Left lobe of liver (tissue), 2 donors: ENCODE data around the gene STIMATE. TPM values are rescaled to one million over a fixed set of nuclear protein-coding genes. Genes with fewer than 3 reads are reported as not detected.

Experiments
- ATAC-seq: fragments of 200-7000 bp; cut with Tn5 transposase; one replicate; pipeline ENCODE4 v1.9.1; 2020; ENCODE audit warnings: mild to moderate bottlenecking, moderate library complexity
- DNase-seq: peaks from one replicate; pipeline ENCODE4 v3.0.0-alpha.2; 2020; ENCODE audit warnings: low spot score
- total RNA-seq: library from RNA; stranded (reverse); gene quantifications from one replicate; pipeline ENCODE4 v1.2.1, GENCODE V29; 2021
- donor health status: DM: no; HTN: no; CAD: no; lungs with moderate emphysema.
- donor health status: DM: no; HTN: yes; CAD: no.

The STIMATE gene
- total RNA-seq, result 36.4 TPM

DNA sequence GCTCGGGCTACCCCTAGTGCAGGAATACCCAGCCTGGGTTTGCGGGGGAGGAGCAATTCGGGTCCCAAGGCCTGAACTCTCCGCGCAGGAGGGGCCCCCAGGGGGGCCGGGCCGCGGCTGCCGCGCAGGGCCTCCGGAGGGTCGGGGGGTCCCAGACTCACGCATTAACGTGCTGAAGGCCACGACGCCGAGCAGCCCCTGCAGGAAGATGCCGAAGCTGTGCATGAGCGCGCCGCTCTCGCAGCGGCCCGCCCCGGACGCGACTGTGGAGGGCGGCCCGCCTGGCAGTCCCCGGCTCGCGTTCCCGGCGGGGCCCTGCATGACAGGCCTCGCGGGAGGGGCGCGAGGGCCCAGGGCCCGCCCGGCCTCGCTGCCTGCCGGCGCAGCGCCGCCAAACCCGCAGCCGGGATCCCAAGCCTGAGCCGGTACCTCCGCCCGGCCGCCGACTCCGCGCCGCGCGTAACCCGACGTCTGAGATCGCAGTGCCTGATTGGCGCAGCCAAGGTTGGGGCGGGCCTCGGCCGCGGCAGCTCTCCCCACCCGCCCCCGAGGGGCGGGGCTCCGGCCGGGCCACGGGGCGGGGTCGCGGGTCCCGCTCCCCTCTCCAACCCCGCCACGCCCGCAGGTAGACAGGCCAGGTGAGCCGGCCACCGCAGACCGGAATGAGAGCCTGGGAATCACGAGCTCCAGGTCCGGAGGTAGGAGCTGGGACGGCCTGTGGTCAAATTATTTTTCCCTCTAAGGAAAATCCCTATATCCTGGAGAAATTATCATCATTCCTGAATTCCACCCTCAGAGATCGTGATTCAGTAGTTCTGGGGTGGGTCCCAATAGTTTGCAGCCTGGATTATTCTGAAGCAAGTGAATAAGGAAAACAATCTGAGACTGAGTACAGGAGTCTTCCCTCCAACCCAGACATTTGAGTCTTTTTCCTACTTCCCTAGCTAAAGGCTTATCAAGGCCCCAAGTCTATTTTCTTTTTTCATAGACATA, at the start of gene STIMATE:
STIMATE (minus strand) TSS at position 419 of the 993 bp plus-strand sequence; CDS start at position 321, 98 bp downstream.
- ATAC-seq (peak; percentile 92), DNase-seq (peak; percentile 92)

- DNase-seq (no peak), ATAC-seq (no peak)
Measured at GRCh38 chr3:52939600-52939999, 42.3 kb upstream of the STIMATE start.

DNA sequence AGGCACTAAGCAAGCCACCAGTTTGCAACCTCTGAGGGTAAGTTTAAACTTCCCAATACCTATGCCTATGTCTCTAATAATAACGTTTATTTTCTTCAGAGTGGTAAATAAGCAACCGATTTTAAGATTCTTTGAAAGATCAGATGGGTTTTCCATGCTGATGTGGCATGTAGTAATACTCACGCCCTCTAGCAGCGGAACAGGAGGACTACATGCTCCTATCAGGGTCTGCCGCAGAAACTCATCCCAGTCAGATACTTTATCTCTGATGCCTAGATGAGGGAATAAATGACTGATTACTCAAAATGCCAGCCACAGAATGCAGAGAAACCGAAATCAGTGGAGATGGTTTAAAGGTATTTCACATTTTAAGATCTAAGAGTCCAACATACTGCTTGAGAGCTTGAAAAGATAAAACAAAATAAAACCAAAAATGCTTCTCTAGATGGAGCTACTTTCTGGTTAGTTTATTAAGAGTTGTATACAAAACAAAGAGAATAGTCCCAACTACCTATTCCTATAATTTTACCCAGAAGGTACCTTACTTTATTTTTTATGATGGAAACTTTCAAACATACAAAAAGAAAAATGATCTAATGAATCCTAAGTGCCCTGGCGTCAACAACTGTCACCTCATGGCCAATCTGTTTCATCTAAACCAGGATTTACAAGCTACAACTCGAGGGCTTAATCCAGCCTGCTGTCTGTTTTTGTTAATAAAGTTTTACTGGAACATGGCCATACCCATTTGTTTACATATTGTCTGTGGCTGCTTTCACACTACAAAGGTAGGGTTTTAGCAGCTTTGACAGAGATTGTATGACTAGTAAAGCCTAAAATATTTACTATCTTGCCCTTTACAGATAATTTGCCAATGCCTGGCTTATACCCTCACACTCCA, 37.5 kb upstream of the STIMATE start:
- DNase-seq (no peak), ATAC-seq (peak; percentile 99)

- ATAC-seq (no peak), DNase-seq (no peak)
Measured at GRCh38 chr3:52931889-52932288, 34.5 kb upstream of the STIMATE start.

DNA sequence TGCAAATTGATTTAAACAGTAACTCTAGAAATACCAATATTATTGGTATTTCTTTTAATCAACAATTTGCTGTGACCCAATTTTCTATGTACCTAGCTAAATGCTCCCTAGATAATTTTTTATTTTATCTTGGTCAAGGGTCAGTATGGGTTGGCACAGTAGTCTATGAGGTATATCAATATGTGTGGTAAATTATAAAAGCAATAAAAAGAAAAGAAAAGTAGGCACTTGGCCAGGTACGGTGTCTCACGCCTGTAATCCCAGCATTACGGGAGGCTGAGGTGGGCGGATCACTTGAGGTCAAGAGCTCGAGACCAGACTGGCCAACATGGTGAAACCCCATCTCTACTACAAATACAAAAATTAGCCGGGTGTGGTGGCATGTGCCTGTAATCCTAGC, 34.0 kb upstream of the STIMATE start:
- DNase-seq (no peak), ATAC-seq (no peak)

DNA sequence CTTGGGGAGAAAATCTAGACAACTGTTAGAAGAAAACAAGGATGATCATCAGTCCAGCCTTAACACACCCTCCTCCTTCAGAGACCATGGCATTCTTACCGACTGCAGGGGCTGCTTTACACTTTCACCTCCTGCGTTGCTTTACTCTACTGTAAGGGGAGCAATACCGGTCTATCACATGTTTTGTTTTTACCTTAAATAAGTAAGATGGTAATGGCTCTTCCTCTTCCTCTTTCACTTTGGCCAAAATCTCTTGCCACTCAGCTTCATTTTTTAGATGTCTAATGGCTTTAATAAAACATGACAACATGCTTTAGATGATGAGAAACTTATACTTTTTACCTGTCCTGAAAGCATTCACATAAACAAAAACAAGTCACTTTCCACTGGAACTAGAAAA, 33.4 kb upstream of the STIMATE start:
- no peak for DNase-seq
- ATAC-seq, result no peak

DNA sequence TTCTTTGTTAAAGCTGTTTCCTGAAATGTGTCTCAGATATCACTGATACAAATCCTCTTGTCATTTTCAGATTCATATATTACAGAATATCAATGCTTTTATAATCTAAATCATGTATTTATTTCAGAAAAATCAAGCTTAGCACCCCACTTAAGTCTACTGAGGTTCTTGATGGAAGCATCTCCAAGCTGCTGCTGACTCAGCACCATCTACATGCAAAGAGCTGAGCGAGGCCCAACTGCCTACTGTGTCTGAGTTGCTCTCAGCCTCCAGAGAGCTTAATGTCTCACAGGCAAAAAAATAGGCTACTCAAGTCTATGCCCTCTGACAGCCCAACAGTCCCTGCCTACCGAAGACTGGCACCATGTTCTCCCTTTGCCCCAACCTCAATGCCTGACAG, 29.2 kb upstream of the STIMATE start:
- no peak for ATAC-seq
- no peak for DNase-seq

DNA sequence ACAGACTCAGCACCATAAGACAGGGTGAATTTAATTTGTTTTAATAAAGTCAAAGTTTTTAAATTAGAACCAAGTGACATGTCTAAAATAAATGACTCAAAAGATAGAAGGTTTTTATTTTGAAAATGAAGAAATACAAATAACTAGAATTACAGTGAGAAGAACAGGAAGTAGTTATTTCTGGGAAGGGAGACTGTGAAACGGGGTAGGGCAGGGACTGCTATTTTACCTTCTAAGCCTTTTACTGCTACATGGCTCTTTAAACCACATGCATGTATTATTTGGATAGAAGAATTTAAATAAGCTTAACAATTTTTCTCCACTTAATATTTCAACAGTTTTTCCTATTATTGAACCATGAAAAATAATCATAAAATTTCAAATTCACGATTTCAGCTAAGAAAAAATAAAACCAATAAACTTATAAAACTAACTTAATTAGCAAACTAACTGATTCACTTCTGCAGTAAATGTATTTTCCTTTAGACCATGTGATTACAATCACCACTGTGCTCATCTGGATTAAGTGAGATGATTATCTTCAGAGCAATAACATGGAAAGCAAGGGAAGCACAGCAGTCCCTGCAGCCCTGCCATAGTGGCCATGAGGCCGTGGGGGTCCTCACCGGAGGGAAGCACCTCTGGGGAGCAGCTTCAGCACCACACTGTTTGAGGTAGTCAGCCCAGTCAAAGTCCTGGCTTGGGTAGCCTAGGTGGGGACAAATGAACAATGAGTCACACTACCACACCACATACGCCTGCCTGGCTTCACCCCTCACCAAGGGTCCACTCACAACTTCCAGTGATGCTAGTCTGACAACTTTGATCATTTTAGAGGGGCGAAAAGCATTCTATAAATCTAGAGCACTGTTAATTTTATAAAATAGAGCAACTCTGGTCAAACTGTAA, 28.3 kb upstream of the STIMATE start:
- DNase-seq, result no peak
- ATAC-seq, result no peak

GRCh38 chr3:52923963-52924362, 26.6 kb upstream of the STIMATE start:
- DNase-seq (no peak), ATAC-seq (no peak)

- ATAC-seq (no peak), DNase-seq (no peak)
Measured at GRCh38 chr3:52920841-52921240, 23.5 kb upstream of the STIMATE start.

DNA sequence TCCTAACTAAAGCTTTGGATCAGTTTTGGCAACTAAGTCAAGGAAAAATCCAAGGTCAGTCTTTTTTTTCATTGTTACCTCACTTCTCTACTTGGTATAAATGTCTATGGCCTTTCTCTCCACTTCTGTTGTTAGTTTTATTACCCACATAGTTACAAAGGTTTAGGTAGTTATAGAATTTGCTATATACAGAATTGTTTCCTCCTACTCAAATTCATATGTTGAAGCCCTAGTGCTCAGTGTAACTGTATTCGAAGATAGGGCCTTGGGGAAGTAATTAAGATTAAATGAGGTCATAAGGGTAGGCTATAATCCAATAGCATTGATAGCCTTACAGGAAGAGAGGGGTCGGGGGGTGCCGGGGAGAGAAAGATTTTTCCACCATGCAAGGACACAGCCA, 19.7 kb upstream of the STIMATE start:
- DNase-seq, result no peak
- no peak for ATAC-seq

DNA sequence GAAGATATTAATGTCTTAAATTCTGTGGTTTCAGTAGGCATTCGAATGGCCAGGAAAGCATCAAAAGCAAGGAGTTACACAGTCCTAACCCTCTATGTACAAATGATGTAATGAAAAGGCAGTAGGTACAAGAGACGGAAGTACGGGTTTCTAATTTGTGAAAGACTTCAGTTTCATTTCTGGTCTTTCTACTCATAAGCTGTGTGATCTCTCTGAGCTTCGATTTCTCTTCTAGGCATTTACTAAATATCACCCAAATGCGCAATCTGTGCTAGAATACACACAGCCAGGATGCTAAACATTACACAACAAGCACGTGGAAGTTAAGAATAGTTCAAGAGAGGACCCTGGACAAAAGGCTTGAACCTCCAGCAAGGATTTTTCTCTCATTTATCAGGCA, 17.9 kb upstream of the STIMATE start:
- ATAC-seq, result peak; percentile 80
- DNase-seq, result no peak

DNA sequence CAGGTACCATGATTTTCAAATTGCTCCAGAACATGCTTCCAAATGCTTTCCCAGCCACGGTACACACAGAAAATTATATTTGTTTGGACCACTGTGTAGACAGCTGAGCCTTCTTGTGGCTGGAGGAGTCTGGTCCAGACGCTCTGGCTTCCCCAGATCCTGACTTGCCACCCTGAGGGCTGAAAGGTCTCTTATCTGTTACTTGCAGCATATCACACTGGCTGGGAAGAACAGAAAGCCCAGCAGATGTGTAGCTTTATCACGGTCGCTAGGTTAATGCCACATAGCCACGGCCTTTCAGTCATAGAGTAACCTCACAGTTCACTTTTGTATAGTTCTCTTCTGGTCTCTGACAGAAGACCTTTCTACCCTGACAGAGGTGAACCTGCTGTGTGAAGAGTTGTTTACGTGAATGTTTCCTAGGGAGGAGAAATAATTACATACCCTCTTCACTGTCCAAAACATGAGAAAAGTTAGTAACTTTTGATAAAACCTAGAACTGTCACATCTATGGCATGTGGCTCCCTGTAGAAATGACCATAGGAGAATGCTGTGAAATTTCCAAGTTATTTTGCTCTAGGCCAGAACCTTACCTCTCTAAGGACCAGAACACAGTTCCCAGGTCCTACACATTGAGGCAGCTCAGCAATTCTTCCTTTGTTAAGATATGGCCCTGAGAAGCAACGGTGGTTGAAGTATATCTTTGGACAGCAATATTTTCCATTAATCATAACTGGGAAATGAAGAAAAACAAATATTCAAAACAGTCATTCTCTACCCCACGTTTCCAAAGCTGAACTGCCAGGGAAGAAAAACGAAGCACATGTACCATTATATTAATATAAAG, 15.8 kb upstream of the STIMATE start:
- DNase-seq, result no peak
- ATAC-seq, result no peak

GRCh38 chr3:52910823-52911222, 13.5 kb upstream of the STIMATE start:
- ATAC-seq (no peak), DNase-seq (no peak)

- DNase-seq, result no peak
- no peak for ATAC-seq
Measured at GRCh38 chr3:52907497-52907896, 10.1 kb upstream of the STIMATE start.

DNA sequence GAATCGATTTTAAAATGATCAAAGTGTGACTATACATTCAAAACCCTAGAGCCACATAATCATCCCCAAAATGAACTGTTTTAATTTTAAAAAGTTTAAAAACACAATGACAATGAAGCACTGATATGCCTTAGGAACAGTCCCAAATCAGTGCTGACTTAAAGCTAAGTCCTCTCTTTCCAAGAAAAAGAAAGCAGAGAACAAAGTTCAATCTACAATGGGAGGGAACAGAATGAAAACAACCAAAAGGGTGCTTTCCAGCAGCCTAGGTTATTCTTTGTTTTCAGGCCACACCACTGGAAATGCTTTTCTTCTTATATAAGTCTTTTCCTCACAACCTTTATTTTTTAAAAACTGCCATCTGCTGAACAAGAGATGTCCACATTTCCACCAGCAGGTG, 7.2 kb upstream of the STIMATE start:
- no peak for DNase-seq
- ATAC-seq, result peak; percentile 75

DNA sequence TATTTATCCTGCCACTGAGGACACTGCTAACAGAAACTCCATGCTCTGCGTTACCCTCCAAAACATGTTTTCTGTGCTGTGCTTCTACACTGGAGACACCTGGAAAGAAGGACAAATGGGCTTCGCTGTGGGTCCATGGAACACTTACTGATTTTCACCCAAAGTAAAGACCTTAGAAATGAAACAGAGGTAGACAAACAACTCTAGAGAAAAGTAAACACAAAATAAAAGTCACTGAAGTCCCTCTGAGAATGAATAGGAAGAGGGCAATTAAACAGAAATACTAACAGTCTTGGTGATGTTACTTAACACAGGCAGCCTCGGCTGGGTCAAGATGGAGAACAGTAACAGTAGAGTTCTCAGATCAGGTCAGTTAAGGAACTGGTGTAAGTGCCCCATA, 6.7 kb upstream of the STIMATE start:
- ATAC-seq, result peak; percentile 72
- no peak for DNase-seq

GRCh38 chr3:52896613-52897012, 735 bp downstream of the STIMATE start:
- ATAC-seq (no peak), DNase-seq (no peak)

DNA sequence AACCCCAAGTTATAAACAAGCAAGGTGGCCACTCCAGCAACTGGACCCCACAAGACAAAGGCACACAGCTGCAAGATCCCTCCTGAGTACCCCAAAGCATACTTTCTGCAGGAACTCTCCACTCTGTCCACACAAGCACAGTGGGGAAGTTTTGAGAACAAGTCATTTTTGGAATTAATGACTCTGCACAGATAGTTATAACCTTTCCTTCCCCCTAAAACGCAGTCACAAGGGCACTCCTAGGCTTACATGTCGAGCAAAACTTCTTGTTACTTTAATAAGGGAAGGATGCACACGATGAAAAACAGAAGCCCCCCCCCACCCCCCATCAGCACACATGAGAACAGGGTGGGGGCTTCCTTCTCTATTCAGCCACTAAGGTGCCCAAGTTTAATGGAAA, 1.2 kb downstream of the STIMATE start:
- DNase-seq, result no peak
- no peak for ATAC-seq

DNA sequence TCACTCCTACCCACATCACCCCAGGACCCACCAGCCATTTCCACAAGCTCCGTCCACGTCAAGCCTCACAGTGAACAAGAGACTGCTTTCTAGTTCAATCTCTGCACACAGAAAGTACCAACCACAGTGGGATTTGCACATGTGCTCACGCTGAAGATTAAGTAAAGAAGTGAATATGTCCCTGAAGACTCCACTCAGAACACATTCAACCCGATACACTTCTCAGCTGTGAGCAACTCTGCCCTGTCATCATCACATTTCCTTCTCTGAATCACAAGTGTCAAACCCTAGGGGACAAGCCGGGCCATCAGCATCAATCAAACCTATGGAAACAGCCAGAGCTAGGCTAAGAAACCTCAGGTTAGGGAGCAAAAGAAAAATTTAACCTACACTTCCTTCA, 1.9 kb downstream of the STIMATE start:
- peak; percentile 7 for DNase-seq
- no peak for ATAC-seq
